Transverse colon (tissue), 4 donors: ENCODE results near the gene COX7A2L. TPM values are rescaled to one million over a fixed set of nuclear protein-coding genes. Genes with fewer than 3 reads are reported as not detected.

Experiments
- DNase-seq: peaks from one replicate; pipeline ENCODE4 v3.0.0-alpha.2; 2019
- H3K27ac ChIP-seq, 4 donors: fragments of 200-600 bp; sonication (generic); 2 replicates each; pipeline ENCODE4 v1.5.1; 2016 to 2018; ENCODE audit warnings: inconsistent platforms in 4 of 4
- H3K27me3 ChIP-seq: fragments of 200-600 bp; sonication (generic); 2 replicates; pipeline ENCODE4 v1.5.1; 2017; ENCODE audit warnings: inconsistent platforms
- H3K36me3 ChIP-seq, 4 donors: fragments of 200-600 bp; sonication (generic); 2 replicates each; pipeline ENCODE4 v1.5.1; 2017 to 2019; ENCODE audit warnings: inconsistent platforms in 4 of 4
- H3K4me1 ChIP-seq, 4 donors: fragments of 200-600 bp; sonication (generic); 2 replicates each; pipeline ENCODE4 v1.5.1; 2017 to 2020; ENCODE audit warnings: inconsistent platforms in 4 of 4
- H3K4me3 ChIP-seq, 4 donors: fragments of 200-600 bp; sonication (generic); 1 replicate in 1 of 4; 2 replicates in 3 of 4; pipeline versions ENCODE4 v1.5.1 to v1.6.1; 2017 to 2019; ENCODE audit warnings: inconsistent platforms in 4 of 4
- H3K9me3 ChIP-seq, 2 donors: fragments of 200-600 bp; sonication (generic); 2 replicates each; pipeline ENCODE4 v1.5.1; 2017 to 2019; ENCODE audit warnings: inconsistent platforms in 2 of 2
- CTCF ChIP-seq, 5 experiments: fragments of 200-600 bp in 3 of 5; fragments of 450-650 bp in 2 of 5; sonication (generic) in 3 of 5; IDR thresholded peaks; 1 replicate in 2 of 5; 2 replicates in 3 of 5; pipeline ENCODE4 v1.5.1; 2016 to 2017; ENCODE audit warnings: antibody characterized with exemption in 5 of 5, inconsistent platforms in 3 of 5, mild to moderate bottlenecking in 2 of 5, moderate library complexity in 1 of 5
- EP300 ChIP-seq: sonication (generic); formaldehyde crosslinking; IDR thresholded peaks from one replicate; pipeline ENCODE4 v1.6.1; 2017; ENCODE audit warnings: antibody characterized with exemption, low read depth
- POLR2A ChIP-seq: fragments of 450-650 bp; IDR thresholded peaks from one replicate; pipeline ENCODE4 v1.6.1; 2016; ENCODE audit warnings: antibody characterized with exemption, mild to moderate bottlenecking, moderate library complexity
- POLR2AphosphoS5 ChIP-seq, 3 donors: sonication (generic); formaldehyde crosslinking; IDR thresholded peaks; one replicate each; pipeline ENCODE4 v1.6.1; 2016; ENCODE audit warnings: antibody characterized with exemption in 3 of 3
- WGBS, 2 donors: methylation state at CpG; one replicate each; pipeline ENCODE4 v1.1.5; 2018; ENCODE audit warnings: low coverage in 1 of 2; 5-methylcytosine and 5-hydroxymethylcytosine counted together
- in situ Hi-C, 4 donors: fragments of 200-750 bp; cut with MboI; loops; one replicate each; pipeline versions ENCODE4 v1.15.0 to v1.15.1; 2017; ENCODE audit warnings: low sequenced_read_pairs in 3 of 4, low pct_ligation_motif_present in 1 of 4, low pct_unique_long_range_greater_than_20kb in 1 of 4
- intact Hi-C: fragments of 100-400 bp; cut with DNase I; formaldehyde crosslinking; loops from one replicate; pipeline ENCODE4 v1.15.1; 2023; ENCODE audit warnings: low total_unique reads
- total RNA-seq, 4 donors: library from RNA; depleted of rRNA; stranded (reverse); fragments of >200 nt; gene quantifications; one replicate each; pipeline ENCODE4 v1.1.0, GENCODE V29; 2016

The COX7A2L gene
- total RNA-seq, 4 donors from 2014 or later: 12.3 to 180 (median 152) TPM

DNA sequence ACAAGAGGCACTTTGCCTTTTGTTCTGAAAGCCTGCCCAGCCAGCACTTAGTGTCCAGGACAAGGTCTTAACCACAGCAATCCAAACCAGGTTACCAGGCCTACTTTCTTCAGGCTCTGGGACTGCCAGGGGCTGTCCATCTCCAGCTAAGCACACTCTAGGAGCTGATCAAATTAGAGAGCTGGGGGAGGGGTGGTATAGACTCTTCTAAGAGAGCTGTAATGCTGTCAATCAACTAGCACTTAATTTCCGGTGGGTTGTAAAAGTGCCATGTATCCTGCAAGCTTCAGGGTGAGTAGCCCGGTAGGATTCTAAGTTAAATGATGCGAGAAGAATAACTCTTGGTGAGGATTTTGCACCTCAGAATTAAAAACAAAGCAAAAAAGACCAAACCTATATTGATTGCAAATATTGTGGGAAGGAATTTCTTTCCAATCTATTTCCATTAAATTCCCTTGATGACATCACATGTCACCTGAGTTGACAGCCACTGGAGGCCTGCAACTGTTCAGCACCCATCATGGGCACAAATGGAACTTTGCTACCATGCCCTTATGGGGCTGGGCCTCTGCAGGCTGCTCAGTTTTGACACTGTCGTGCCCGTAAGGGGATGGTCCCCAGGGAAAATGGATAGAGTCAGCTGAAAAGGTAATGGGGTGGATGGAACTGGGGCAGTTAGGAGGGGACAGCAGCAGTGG is 8.7 kb upstream of the COX7A2L start:
- intact Hi-C loops: no loop called here
- Histone ChIP-seq H3K27ac (peak overlapping the region; percentile 34 to 77 (median 50)), H3K4me3 (no peak overlapping the region), H3K4me1 (peaks cover 7 to 46% (median 10%) of the 10 kb centered on the region in 4 donors), H3K36me3 (no peaks in the 10 kb centered on the region), H3K27me3 (no peaks in the 10 kb centered on the region), H3K9me3 (no peaks in the 10 kb centered on the region)
- WGBS, 2 donors: 84% methylated on average over 5 of the region's 5 CpGs; no CpG with 5 or more reads in 1 of the 2 donors
- DNase-seq: no peak
- in situ Hi-C loops: loop anchor here in 2 of 4 donors (25.0 kb wide), 2 partner anchors 282 to 507 kb away; no protein-coding TSS in a partner anchor
- TF ChIP-seq CTCF (IDR thresholded peaks at IDR 0.05): no peak

DNA sequence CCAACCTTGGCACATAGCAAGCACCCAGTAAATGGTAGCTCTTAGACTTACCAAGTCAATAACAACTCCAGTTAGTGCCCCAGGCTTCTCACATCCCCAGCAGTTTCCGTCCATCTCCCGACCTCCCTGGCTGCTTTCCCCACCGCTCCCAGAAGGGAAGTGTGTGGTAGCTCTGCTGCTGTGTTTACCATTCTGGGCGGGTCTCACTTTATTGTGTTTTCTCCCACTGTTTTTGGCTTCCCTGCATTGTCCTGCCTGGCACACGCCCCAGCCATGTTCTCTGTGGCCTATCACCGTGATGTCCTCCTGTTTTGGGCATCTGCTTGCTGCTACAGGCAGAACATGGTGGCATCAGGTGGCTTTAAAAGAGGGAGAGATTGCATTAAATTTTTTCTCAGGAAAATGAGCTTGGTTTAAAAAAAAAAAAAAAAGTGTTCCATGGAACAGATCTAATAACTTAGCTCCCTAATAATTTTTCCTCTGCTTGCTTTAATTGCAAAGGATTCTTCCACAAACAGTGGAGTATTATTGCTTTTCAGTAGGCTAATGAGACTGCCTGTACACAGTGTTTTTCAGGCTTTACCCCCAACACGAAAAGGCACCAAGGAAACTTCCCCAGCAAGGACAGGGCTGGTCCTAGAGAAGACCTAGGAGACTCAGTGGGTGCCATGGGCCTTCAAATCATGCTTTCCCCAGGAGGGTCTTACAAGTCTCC is 8.0 kb upstream of the COX7A2L start:
- peak; percentile 74 for DNase-seq
- no peaks in the 10 kb centered on the region for H3K9me3 ChIP-seq
- H3K27ac ChIP-seq: peak overlapping the region; percentile 34 to 77 (median 50)
- intact Hi-C loops (no loop called here), in situ Hi-C loops (loop anchor here in 2 of 4 donors (25.0 kb wide), 2 partner anchors 282 to 507 kb away; no protein-coding TSS in a partner anchor)
- 44 to 52% methylated on average over 4 to 7 of the region's 7 CpGs for WGBS, 2 donors
- H3K27me3 ChIP-seq: no peaks in the 10 kb centered on the region
- H3K4me1 ChIP-seq: peaks cover 7 to 46% (median 10%) of the 10 kb centered on the region in 4 donors
- TF ChIP-seq CTCF (IDR thresholded peaks at IDR 0.05) (no peak), EP300 (no peak), POLR2AphosphoS5 (IDR thresholded peaks at IDR 0.05) (no peak), POLR2A (no peak)
- H3K4me3 ChIP-seq: no peak overlapping the region
- H3K36me3 ChIP-seq: no peaks in the 10 kb centered on the region

GRCh38 chr2:42367835-42368234 is 6.8 kb upstream of the COX7A2L start:
- no peak for DNase-seq
- peak overlapping the region in 1 of 4 donors; percentile 0 for H3K4me3 ChIP-seq
- no peaks in the 10 kb centered on the region for H3K9me3 ChIP-seq
- no peaks in the 10 kb centered on the region for H3K27me3 ChIP-seq
- H3K4me1 ChIP-seq: peaks cover 7 to 40% (median 9%) of the 10 kb centered on the region in 4 donors
- H3K36me3 ChIP-seq: no peaks in the 10 kb centered on the region
- TF ChIP-seq POLR2AphosphoS5 (IDR thresholded peaks at IDR 0.05) (no peak), POLR2A (no peak), CTCF (IDR thresholded peaks at IDR 0.05) (no peak), EP300 (no peak)
- in situ Hi-C loops (loop anchor here in 2 of 4 donors (25.0 kb wide), 2 partner anchors 281 to 506 kb away; no protein-coding TSS in a partner anchor), intact Hi-C loops (no loop called here)
- WGBS, 2 donors: 10 to 32% methylated on average over 2 to 3 of the region's 3 CpGs
- peak overlapping the region; percentile 34 to 77 (median 50) for H3K27ac ChIP-seq

DNA sequence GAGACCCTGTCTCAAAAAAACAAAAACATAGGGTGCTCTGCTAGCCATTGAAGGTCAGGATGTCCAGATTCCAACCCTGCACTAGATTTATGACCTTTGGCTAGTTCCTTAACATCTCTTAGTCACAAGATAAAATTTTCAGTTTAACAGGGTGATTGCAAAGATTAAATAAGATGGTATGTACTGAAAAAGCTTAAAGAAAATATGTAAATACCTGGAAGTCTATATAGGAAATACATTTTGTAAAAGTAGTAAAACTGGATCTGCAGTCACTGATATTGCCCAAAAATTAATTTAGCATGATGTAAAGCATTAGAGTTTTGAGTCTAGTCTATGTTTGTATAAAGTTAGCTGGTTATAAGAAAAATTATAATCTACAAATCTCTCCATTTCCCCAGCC is 5.4 kb upstream of the COX7A2L start:
- DNase-seq: no peak
- H3K9me3 ChIP-seq: no peaks in the 10 kb centered on the region
- no peak overlapping the region for H3K27ac ChIP-seq
- in situ Hi-C loops (loop anchor here in 2 of 4 donors (25.0 kb wide), 2 partner anchors 279 to 504 kb away; no protein-coding TSS in a partner anchor), intact Hi-C loops (no loop called here)
- no peaks in the 10 kb centered on the region for H3K36me3 ChIP-seq
- TF ChIP-seq EP300 (no peak), POLR2A (no peak), CTCF (IDR thresholded peaks at IDR 0.05) (no peak), POLR2AphosphoS5 (IDR thresholded peaks at IDR 0.05) (no peak)
- H3K4me1 ChIP-seq: peaks cover 7 to 42% (median 9%) of the 10 kb centered on the region in 4 donors
- no peak overlapping the region for H3K4me3 ChIP-seq
- no peaks in the 10 kb centered on the region for H3K27me3 ChIP-seq
